ENCODE results near the gene ATP2B2.

DNA sequence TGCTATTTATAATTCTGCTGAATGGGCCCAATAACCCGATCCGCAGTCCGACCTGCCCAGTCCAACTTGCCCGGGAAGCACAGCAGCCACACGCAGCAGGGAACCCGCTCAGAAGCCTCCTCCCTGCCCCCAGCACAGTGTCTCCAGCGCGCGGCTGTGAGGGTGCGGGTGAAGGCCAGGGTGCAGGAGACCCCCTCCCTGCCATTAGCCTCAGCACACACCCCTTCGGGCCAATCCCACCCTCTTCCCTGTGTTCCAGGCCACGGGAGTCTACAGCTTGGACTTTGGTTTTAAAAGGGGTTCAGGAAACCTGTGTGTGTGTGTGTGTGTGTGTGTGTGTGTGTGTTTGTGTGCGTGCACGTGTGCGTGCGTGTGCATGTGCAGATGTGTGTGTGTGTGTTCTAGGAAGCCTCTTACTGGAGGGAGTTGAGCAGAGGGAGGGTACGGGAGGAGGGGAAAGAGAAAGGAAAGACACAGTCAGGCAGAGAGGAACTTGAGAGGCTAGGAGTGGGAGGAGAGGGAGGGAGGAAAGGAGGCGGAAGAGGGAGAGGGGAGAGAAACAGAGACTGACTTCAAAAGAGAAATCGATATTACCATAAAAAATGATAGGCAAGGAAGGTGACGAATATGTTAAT, 34.2 kb downstream of the ATP2B2 start:
- TF ChIP-seq, protein P1, sequence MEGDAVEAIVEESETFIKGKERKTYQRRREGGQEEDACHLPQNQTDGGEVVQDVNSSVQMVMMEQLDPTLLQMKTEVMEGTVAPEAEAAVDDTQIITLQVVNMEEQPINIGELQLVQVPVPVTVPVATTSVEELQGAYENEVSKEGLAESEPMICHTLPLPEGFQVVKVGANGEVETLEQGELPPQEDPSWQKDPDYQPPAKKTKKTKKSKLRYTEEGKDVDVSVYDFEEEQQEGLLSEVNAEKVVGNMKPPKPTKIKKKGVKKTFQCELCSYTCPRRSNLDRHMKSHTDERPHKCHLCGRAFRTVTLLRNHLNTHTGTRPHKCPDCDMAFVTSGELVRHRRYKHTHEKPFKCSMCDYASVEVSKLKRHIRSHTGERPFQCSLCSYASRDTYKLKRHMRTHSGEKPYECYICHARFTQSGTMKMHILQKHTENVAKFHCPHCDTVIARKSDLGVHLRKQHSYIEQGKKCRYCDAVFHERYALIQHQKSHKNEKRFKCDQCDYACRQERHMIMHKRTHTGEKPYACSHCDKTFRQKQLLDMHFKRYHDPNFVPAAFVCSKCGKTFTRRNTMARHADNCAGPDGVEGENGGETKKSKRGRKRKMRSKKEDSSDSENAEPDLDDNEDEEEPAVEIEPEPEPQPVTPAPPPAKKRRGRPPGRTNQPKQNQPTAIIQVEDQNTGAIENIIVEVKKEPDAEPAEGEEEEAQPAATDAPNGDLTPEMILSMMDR (IDR thresholded peaks at IDR 0.05; ENCODE audit: borderline replicate concordance, extremely low read depth, low read length, poor library complexity, severe bottlenecking): no peak
- no peak for TF ChIP-seq EZH2 (IDR thresholded peaks at IDR 0.05; ENCODE audit: borderline replicate concordance, low read depth, low read length, severe bottlenecking)
